Heart right ventricle (tissue), 16 donors: ENCODE results near the gene ALPG. TPM values are rescaled to one million over a fixed set of nuclear protein-coding genes. Genes with fewer than 3 reads are reported as not detected.
"Not testable (repeated sequence)": the region's sequence is repeated elsewhere in the genome, so short reads cannot be mapped to it uniquely, and the experiment has no call there.

Experiments used
- ATAC-seq, 8 donors: fragments of 200-7000 bp; cut with Tn5 transposase; one replicate each; pipeline ENCODE4 v1.9.1; 2020; ENCODE audit warnings: mild to moderate bottlenecking in 8 of 8, moderate library complexity in 8 of 8, moderate number of reproducible peaks in 1 of 8
- DNase-seq, 2 donors: peaks; one replicate each; pipeline ENCODE4 v3.0.0-alpha.2; 2020
- H3K27ac ChIP-seq, 10 donors: fragments of 200-600 bp; sonication (generic) in 2 of 10; one replicate each; pipeline versions ENCODE4 v1.5.0 to v1.8.0; 2020 to 2022; ENCODE audit warnings: mild to moderate bottlenecking in 3 of 10
- H3K27me3 ChIP-seq, 7 donors: fragments of 200-600 bp; one replicate each; pipeline ENCODE4 v1.8.0; 2021 to 2022; ENCODE audit warnings: mild to moderate bottlenecking in 2 of 7
- H3K36me3 ChIP-seq, 9 donors: fragments of 200-600 bp; sonication (generic) in 1 of 9; one replicate each; pipeline versions ENCODE4 v1.5.0 to v1.8.0; 2020 to 2022; ENCODE audit warnings: mild to moderate bottlenecking in 2 of 9
- H3K4me1 ChIP-seq, 9 donors: fragments of 200-600 bp; sonication (generic) in 1 of 9; one replicate each; pipeline versions ENCODE4 v1.5.0 to v1.8.0; 2020 to 2022; ENCODE audit warnings: mild to moderate bottlenecking in 4 of 9
- H3K4me3 ChIP-seq, 10 donors: fragments of 200-600 bp; sonication (generic) in 2 of 10; one replicate each; pipeline versions ENCODE4 v1.5.0 to v1.8.0; 2020 to 2022; ENCODE audit warnings: mild to moderate bottlenecking in 7 of 10, moderate library complexity in 2 of 10
- H3K9me3 ChIP-seq, 11 donors: fragments of 200-600 bp in 10 of 11; sonication (generic) in 2 of 11; one replicate each; pipeline versions ENCODE4 v1.5.0 to v1.8.0; 2013 to 2022; ENCODE audit warnings: mild to moderate bottlenecking in 2 of 11, control low read depth in 1 of 11, moderate library complexity in 1 of 11
- WGBS, 2 donors: extraction: QIAGEN DNeasy Blood & Tissue Kit; methylation state at CpG; one replicate each; pipeline ENCODE4 v1.1.7; 2013; ENCODE audit warnings: inconsistent platforms in 1 of 2; 5-methylcytosine and 5-hydroxymethylcytosine counted together
- intact Hi-C, 10 donors: fragments of 100-400 bp; cut with DNase I; formaldehyde crosslinking; loops; one replicate each; pipeline versions ENCODE4 v1.11.1 to v1.14.2; 2022
- polyA plus RNA-seq, 2 donors: library from polyadenylated mRNA; stranded (reverse); fragments of 200-250 nt; gene quantifications; one replicate each; pipeline ENCODE4 v1.2.3, GENCODE V29; 2013
- total RNA-seq, 10 donors: library from RNA; stranded (reverse); fragmentation: NEBNext Ultra II Directional in 3 of 10; extraction: Animal tissue kit (Norgen Biotek cat#: 25700) in 3 of 10; gene quantifications; one replicate each; pipeline versions ENCODE4 v1.2.1 to v1.2.4, GENCODE V29; 2021 to 2023
- TF ChIP-seq, protein P1 (sequence below), 9 donors: fragments of 200-600 bp; sonication (generic) in 2 of 9; IDR thresholded peaks; one replicate each; pipeline versions ENCODE4 v1.5.0 to v1.8.0; 2021 to 2022; ENCODE audit warnings: antibody characterized with exemption in 9 of 9, mild to moderate bottlenecking in 5 of 9, moderate library complexity in 1 of 9
- donor health status: Arrhythmogenic right ventricular cardiomyopathy.
- donor health status: ischemic (EF 13 %, LVEDD 7.1; RV severe dilation, severe dysfunction).
- donor health status: healthy with polysubstance abuse.
- donor health status: DM: no; HTN: yes; CAD: no.
- donor health status: DM: no; HTN: no; CAD: no.
- donor health status: ischemic (EF 25% LVEDD 6.9; RV normal size, moderate dysfunction).
- donor health status: ischemic (EF 25% LVEDD 5.7; RV mildly dilated, moderate dysfunction).
- donor health status: healthy.
- donor health status: DM: yes; HTN: yes; CAD: no.
- donor health status: Ischemic cardiomyopathy.
- donor health status: ischemic (EF 35%, LVEDD 5.7; RV mildly dilated, moderate dysfunction).
- donor health status: nonischemic (EF 11% LVEDD 7.7; RV severe dilation, severe dysfunction).
- donor health status: DM: yes; HTN: yes; CAD: no.
- donor health status: PGD.
- donor health status: ischemic (EF 29% LVEDD 5.4; RV normal size, mild dysfunction).
- donor health status: nonischemic (EF 23%, LVEDD 6.1; RV moderate dilation, normal function).

The ALPG gene
- total and polyA plus RNA-seq, 12 donors, result not detected

DNA sequence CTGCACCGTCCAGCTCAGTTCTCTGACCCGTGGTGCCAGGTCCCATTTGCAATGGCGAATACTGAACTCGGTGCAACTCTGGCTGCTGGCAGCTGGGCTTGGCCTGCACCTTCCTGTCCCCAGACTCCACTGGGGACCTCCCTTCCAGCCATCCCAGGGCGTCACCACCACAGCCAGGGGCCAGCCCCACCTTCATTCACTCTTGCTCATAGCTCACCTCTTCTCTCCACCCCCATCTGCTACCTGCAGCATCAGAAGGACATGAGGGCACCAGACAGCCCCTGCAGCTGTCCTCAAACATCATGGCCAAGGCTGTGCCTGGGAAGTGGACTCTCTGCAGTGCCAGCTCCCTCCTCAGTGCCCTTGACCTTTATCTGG, 33.1 kb downstream of the ALPG start:
- Histone ChIP-seq H3K9me3 (no peaks in the 10 kb centered on the region), H3K27ac (no peak overlapping the region), H3K27me3 (peaks cover 0 to 15% (median 4%) of the 10 kb centered on the region in 7 donors), H3K36me3 (no peaks in the 10 kb centered on the region), H3K4me3 (no peak overlapping the region), H3K4me1 (peaks cover 0 to 11% (median 0%) of the 10 kb centered on the region in 9 donors)
- 29 to 55% methylated on average over 2 to 3 of the region's 5 CpGs for WGBS, 2 donors
- intact Hi-C loops, result loop anchor here (1.0 to 10.0 kb wide), 10 partner anchors 83 to 533 kb away; partner anchors contain the start of genes PRSS56 (in 3 of the 10), CHRND (in 1 of the 10) and NPPC (in 1 of the 10)
- ATAC-seq (no peak), DNase-seq (no peak)
- TF ChIP-seq, protein P1, sequence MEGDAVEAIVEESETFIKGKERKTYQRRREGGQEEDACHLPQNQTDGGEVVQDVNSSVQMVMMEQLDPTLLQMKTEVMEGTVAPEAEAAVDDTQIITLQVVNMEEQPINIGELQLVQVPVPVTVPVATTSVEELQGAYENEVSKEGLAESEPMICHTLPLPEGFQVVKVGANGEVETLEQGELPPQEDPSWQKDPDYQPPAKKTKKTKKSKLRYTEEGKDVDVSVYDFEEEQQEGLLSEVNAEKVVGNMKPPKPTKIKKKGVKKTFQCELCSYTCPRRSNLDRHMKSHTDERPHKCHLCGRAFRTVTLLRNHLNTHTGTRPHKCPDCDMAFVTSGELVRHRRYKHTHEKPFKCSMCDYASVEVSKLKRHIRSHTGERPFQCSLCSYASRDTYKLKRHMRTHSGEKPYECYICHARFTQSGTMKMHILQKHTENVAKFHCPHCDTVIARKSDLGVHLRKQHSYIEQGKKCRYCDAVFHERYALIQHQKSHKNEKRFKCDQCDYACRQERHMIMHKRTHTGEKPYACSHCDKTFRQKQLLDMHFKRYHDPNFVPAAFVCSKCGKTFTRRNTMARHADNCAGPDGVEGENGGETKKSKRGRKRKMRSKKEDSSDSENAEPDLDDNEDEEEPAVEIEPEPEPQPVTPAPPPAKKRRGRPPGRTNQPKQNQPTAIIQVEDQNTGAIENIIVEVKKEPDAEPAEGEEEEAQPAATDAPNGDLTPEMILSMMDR (IDR thresholded peaks at IDR 0.05), result peak in 7 of 9 donors; percentile 36 to 51 (median 43)

DNA sequence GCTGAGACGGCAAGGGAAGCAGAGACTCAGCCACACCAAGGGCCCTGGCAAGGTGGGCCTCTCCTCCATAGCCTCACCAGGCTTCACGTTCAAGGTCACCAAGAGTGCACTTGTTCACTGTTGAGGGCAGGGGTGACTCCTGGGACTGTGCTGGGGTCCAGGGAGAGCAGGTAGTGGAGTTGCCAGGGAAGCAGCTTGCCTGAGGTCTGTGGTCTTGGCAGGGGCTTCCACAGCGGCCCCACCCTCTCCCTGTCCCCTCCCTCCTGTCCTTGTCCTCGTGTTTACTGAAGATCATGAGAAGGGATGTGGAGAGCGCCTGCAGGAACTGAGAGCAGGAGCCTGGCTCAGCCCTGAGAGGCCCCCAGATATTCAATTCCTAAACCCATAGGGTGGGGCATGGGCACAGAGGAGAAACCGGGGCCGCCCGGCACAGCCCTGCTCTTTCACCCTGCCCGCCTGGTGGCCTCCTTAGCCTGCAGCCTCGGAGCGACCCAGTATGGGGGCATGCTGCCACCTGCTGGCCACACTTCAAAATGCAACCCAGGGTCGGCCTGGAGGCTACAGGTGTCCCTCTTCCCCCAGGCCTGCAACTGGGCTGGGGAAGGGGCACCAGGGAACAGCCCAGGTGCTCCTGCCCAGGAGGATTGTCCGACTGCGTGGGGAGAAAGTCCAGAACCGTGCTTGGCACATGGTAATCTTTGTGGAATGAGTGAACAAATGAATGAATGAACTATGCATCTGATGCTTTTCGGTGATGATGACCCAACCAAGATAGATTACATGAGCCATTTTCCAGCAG, 33.8 kb downstream of the ALPG start:
- intact Hi-C loops, result loop anchor here in 6 of 10 donors (1.0 to 10.0 kb wide), 5 partner anchors 82 to 534 kb away; partner anchors contain the start of genes PRSS56 (in 3 of the 6) and CHRND (in 1 of the 6)
- H3K27ac ChIP-seq, H3K36me3 ChIP-seq, H3K9me3 ChIP-seq, H3K4me3 ChIP-seq: not testable (repeated sequence)
- Histone ChIP-seq H3K4me1 (peaks cover 0 to 11% (median 0%) of the 10 kb centered on the region in 9 donors), H3K27me3 (peaks cover 0 to 15% (median 4%) of the 10 kb centered on the region in 7 donors)
- DNase-seq, result peak; percentile 79 to 87
- TF ChIP-seq, protein P1 (IDR thresholded peaks at IDR 0.05), result peak; percentile 83 to 93 (median 88)
- 15 to 20% methylated on average over 12 to 15 of the region's 16 CpGs for WGBS, 2 donors
- ATAC-seq, result peak; percentile 54 to 88 (median 78)

DNA sequence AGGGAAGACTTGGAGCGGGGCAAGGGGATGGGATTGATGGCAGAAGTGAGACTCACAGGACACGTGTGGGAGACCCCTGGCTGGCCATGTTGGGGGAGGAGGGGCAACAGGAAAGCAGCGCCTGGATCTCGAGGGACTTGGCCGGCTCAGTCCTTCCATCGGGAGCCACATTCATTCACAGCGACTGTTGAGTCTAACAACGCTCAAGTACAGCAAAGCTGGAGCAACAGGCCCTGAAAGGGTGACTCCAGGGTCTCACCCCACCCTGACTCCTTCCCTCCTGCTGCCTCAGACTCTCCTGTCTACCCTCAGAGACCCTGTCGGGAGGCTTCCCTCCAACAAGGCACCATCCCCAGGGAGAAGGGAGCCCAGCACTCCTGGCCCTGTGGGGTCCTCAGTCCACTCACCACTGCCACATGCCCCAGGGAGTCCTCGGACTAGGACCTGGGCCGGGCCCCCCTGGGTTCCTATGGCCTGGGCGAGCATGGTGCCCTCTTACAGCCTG, 34.6 kb downstream of the ALPG start:
- H3K4me3 ChIP-seq, result no peak overlapping the region
- TF ChIP-seq, protein P1 (IDR thresholded peaks at IDR 0.05), result no peak
- 64% methylated on average over 12 of the region's 12 CpGs for WGBS, 2 donors
- peaks cover 0 to 15% (median 4%) of the 10 kb centered on the region in 7 donors for H3K27me3 ChIP-seq
- intact Hi-C loops, result loop anchor here in 6 of 10 donors (2.0 to 10.0 kb wide), 4 partner anchors 81 to 534 kb away; partner anchors contain the start of genes PRSS56 (in 3 of the 6) and CHRND (in 1 of the 6)
- no peaks in the 10 kb centered on the region for H3K36me3 ChIP-seq
- DNase-seq, result no peak
- peaks cover 0 to 11% (median 0%) of the 10 kb centered on the region in 9 donors for H3K4me1 ChIP-seq
- H3K9me3 ChIP-seq, result no peaks in the 10 kb centered on the region
- H3K27ac ChIP-seq, result peak overlapping the region in 1 of 10 donors; percentile 22
- no peak for ATAC-seq

DNA sequence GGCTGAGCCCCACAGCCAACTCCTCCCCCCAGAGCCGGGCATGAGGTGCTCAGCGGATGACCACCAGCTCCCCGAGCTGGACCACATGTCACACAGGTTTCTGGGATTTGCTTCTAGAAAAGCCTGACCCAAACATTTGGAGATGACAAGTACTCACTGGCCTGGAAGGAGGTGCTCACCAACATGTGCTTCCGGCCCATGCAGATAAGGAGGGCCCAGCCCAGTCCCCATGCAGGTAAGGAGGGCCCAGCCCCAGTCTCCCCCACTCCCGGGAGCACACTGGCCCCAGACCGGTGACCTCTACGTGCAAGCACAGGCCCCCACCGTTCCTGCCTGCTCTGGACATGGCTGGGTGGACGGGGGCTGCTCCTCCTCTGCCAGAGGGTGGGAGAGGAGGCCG, 35.3 kb downstream of the ALPG start:
- not testable (repeated sequence) for DNase-seq, H3K36me3 ChIP-seq, H3K9me3 ChIP-seq, H3K4me3 ChIP-seq, ATAC-seq, H3K27ac ChIP-seq
- peaks cover 0 to 11% (median 0%) of the 10 kb centered on the region in 9 donors for H3K4me1 ChIP-seq
- intact Hi-C loops, result loop anchor here in 6 of 10 donors (2.0 to 10.0 kb wide), 4 partner anchors 80 to 535 kb away; partner anchors contain the start of genes PRSS56 (in 3 of the 6) and CHRND (in 1 of the 6)
- peaks cover 0 to 15% (median under 1%) of the 10 kb centered on the region in 7 donors for H3K27me3 ChIP-seq
- 80 to 84% methylated on average over 9 of the region's 10 CpGs for WGBS, 2 donors

DNA sequence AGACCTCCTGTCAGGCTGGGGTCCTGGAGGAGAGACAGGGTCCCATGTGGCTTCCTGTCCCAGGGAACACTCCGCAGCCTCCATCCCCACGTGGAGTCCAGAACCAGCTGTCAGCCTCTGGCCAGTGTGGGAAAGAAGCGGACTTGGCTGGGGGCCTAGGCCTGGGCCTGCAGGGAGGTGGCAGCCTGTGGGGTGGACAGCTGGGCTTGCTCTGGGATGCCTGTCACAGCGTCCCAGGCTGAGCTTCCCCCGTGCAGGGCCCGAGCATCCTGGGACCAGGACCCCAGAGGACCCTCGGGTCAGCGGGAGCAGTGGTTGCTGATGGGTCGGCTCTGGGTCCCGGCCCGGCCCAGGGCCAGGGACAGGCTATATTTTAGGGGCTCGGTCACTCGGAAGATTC, 35.8 kb downstream of the ALPG start:
- H3K36me3 ChIP-seq, H3K9me3 ChIP-seq, DNase-seq, H3K27ac ChIP-seq, H3K4me3 ChIP-seq: not testable (repeated sequence)
- intact Hi-C loops, result loop anchor here in 4 of 10 donors (5.0 to 10.0 kb wide), 3 partner anchors 80 to 535 kb away; partner anchors contain the start of genes PRSS56 (in 3 of the 4) and CHRND (in 1 of the 4)
- ATAC-seq, result peak in 7 of 8 donors; percentile 9 to 49 (median 19)
- peaks cover 0 to 15% (median 0%) of the 10 kb centered on the region in 7 donors for H3K27me3 ChIP-seq
- 55 to 61% methylated on average over 12 to 13 of the region's 13 CpGs for whole genome bisulfite sequencing, 2 donors
- H3K4me1 ChIP-seq, result peaks cover 0 to 11% (median 0%) of the 10 kb centered on the region in 9 donors

DNA sequence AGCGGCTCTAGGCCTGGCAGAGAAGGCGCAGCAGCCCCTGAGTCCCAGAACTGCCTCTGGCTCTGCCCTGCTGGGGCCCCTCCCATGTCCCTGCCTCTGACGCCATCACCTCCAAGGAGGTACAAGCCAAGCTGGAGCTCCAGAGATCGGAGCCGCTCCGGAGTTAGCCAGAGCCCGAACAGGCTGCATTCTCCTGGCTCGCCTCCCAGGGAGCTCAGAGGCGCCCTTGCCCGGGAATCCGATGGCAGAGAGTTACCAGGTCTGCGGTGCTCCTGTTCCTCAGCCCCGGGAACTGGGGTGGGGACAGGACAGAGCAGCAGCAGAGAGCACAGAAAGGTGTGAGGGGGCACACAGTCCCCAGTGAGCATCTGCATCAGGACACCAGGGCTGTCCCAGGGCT, 36.4 kb downstream of the ALPG start:
- peaks cover 0 to 11% (median 0%) of the 10 kb centered on the region in 9 donors for H3K4me1 ChIP-seq
- intact Hi-C loops, result loop anchor here in 4 of 10 donors (5.0 to 10.0 kb wide), 3 partner anchors 79 to 536 kb away; partner anchors contain the start of genes PRSS56 (in 3 of the 4) and CHRND (in 1 of the 4)
- WGBS, 2 donors, result 76 to 86% methylated on average over 7 to 9 of the region's 13 CpGs
- peak in 7 of 8 donors; percentile 11 to 70 (median 34) for ATAC-seq
- peaks cover 0 to 15% (median 0%) of the 10 kb centered on the region in 7 donors for H3K27me3 ChIP-seq
- H3K9me3 ChIP-seq, H3K27ac ChIP-seq, H3K4me3 ChIP-seq, H3K36me3 ChIP-seq, DNase-seq: not testable (repeated sequence)

DNA sequence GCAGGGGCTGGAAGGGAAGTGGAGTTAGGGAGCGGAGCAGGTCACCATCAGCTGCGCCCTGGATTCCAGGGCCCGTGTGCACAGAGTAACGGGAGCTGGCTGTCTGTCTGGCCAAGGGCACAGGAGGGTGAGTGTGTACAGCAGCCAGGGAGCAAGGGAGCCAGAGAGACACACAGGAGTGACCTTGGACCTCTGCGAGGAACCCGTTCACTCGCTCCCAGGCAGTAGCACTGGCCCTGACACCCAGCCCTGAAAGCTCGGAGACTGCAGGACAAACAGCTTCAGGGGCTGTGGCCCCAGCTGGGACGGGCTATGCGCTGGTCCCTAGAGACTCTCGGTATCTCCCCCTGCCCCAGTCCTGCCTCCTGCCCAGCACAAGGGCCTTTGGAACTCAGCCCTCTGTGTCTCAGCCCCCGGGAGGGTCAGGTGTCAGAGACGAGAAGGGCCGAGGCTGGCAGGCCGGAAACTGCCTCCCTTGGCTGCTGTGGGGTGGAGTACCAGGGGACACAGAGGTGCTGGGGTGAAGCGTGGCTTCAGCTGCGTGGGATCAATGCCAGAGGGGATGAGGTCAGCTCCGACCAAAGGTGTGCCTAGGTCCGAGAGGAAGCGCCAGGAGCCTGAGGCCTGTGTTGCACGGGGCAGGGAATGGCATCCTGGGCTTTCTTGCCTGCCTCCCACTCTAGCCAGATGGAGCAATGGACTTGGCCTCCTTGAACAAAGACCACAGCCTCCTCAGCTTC, 37.2 kb downstream of the ALPG start:
- peaks cover 0 to 11% (median 0%) of the 10 kb centered on the region in 9 donors for H3K4me1 ChIP-seq
- not testable (repeated sequence) for DNase-seq, H3K36me3 ChIP-seq, H3K27ac ChIP-seq, H3K9me3 ChIP-seq, H3K4me3 ChIP-seq
- intact Hi-C loops, result loop anchor here in 5 of 10 donors (2.0 to 10.0 kb wide), 4 partner anchors 78 to 537 kb away; partner anchors contain the start of genes PRSS56 (in 3 of the 5) and CHRND (in 1 of the 5)
- ATAC-seq, result peak in 2 of 8 donors; percentile 9 to 13
- WGBS, 2 donors, result 67 to 87% methylated on average over 13 to 14 of the region's 21 CpGs
- peaks cover 0 to 14% (median 0%) of the 10 kb centered on the region in 7 donors for H3K27me3 ChIP-seq
